Parathyroid adenoma (tissue), 2 donors: ENCODE measurements around the gene FBXW5.

Source experiments
- H2AFZ ChIP-seq: fragments of 300-600 bp; sonication (generic); one replicate; pipeline ENCODE4 v1.7.0; 2017; ENCODE audit warnings: antibody characterized with exemption, mild to moderate bottlenecking
- H3K27ac ChIP-seq: fragments of 300-600 bp; sonication (generic); one replicate; pipeline ENCODE4 v1.7.0; 2017
- H3K27me3 ChIP-seq: fragments of 300-600 bp; sonication (generic); one replicate; pipeline ENCODE4 v1.7.0; 2017; ENCODE audit warnings: low read length; ENCODE audit not compliant: control insufficient read depth, insufficient read depth
- H3K36me3 ChIP-seq: fragments of 300-600 bp; sonication (generic); one replicate; pipeline ENCODE4 v1.7.0; 2017; ENCODE audit warnings: low read length; ENCODE audit not compliant: control insufficient read depth, insufficient read depth
- H3K4me1 ChIP-seq: fragments of 300-600 bp; sonication (generic); one replicate; pipeline ENCODE4 v1.7.0; 2017; ENCODE audit warnings: control low read depth
- H3K4me2 ChIP-seq: fragments of 300-600 bp; sonication (generic); one replicate; pipeline ENCODE4 v1.7.0; 2017; ENCODE audit warnings: low read length
- H3K4me3 ChIP-seq: fragments of 300-600 bp; sonication (generic); one replicate; pipeline ENCODE4 v1.7.0; 2017; ENCODE audit warnings: low read depth, low read length
- H3K79me2 ChIP-seq: fragments of 300-600 bp; sonication (generic); one replicate; pipeline ENCODE4 v1.7.0; 2017; ENCODE audit warnings: control low read depth
- H3K9ac ChIP-seq: fragments of 300-600 bp; sonication (generic); one replicate; pipeline ENCODE4 v1.7.0; 2017; ENCODE audit warnings: mild to moderate bottlenecking
- H3K9me3 ChIP-seq: fragments of 300-600 bp; sonication (generic); one replicate; pipeline ENCODE4 v1.7.0; 2017; ENCODE audit warnings: low read length; ENCODE audit not compliant: control insufficient read depth
- TF ChIP-seq, protein P1 (sequence below): fragments of 300-600 bp; sonication (generic); IDR thresholded peaks from one replicate; pipeline ENCODE4 v1.7.0; 2017; ENCODE audit warnings: antibody characterized with exemption, mild to moderate bottlenecking
- donor health status: primary hyperparathyroidism.

Gene FBXW5

DNA sequence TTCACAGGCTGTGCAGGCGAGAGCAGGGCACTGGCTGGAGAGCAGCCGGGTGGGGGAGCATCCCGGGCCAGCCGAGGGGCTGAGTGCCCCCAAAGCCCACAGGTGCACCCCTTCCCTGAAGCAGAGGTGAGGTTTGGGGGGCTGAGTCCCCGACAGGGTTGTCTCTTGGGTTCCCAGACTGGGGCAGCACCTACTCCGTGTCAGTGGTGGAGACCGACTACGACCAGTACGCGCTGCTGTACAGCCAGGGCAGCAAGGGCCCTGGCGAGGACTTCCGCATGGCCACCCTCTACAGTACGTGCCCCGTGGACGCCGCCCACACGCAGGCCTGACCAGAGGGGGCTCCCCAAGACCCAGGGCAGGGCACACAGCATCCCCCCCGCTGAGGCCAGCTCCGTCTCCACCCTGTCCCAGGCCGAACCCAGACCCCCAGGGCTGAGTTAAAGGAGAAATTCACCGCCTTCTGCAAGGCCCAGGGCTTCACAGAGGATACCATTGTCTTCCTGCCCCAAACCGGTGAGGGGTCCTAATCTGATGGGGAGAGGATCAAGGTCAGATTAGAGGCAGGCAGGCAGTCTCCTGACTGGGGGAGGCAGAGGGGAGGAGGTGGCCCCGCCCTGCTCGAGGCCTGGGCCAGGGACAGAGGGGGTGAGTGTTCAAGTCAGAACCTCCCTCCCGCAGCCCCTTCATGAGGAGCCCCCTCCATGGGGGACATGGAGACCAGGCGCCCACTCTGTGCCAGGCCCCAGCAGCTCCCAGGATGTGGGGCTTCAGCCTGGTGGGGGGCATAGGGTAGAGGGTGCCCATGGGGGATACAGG is 35.4 kb upstream of the FBXW5 start:
- Histone ChIP-seq H3K9me3 (no peaks in the 10 kb centered on the region), H3K36me3 (no peaks in the 10 kb centered on the region), H3K27me3 (no peaks in the 10 kb centered on the region), H3K79me2 (no peaks in the 10 kb centered on the region), H2AFZ (no peak overlapping the region), H3K4me3 (no peak overlapping the region), H3K27ac (no peak overlapping the region), H3K4me1 (no peaks in the 10 kb centered on the region), H3K4me2 (no peak overlapping the region), H3K9ac (no peak overlapping the region)
- TF ChIP-seq, protein P1, sequence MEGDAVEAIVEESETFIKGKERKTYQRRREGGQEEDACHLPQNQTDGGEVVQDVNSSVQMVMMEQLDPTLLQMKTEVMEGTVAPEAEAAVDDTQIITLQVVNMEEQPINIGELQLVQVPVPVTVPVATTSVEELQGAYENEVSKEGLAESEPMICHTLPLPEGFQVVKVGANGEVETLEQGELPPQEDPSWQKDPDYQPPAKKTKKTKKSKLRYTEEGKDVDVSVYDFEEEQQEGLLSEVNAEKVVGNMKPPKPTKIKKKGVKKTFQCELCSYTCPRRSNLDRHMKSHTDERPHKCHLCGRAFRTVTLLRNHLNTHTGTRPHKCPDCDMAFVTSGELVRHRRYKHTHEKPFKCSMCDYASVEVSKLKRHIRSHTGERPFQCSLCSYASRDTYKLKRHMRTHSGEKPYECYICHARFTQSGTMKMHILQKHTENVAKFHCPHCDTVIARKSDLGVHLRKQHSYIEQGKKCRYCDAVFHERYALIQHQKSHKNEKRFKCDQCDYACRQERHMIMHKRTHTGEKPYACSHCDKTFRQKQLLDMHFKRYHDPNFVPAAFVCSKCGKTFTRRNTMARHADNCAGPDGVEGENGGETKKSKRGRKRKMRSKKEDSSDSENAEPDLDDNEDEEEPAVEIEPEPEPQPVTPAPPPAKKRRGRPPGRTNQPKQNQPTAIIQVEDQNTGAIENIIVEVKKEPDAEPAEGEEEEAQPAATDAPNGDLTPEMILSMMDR: no peak

DNA sequence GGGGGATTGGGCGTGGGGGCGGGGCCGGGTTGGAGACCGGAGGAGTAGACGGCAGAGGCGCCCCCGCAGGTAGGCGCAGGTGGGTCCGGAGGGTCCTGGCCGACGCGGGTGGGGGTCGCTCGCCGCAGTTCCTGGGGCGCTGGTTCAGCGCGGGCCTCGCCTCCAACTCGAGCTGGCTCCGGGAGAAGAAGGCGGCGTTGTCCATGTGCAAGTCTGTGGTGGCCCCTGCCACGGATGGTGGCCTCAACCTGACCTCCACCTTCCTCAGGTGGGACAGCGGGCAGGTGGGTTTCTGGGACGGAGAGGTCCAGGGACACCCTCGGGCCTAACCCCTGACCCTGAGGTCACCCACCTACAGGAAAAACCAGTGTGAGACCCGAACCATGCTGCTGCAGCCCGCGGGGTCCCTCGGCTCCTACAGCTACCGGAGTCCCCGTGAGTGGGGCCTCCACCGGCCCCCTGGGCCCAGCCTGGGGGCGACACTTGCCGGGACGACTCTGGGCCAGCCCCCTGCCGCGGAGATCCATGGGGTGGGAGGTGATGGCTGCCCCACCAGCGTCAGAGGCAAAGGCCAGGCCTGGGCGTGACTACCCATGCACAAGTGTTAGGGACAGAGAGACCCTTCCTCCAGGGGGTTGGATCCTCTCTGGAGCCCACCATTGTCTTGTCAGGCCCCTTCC is 34.5 kb upstream of the FBXW5 start:
- no peak overlapping the region for H3K4me3 ChIP-seq
- no peaks in the 10 kb centered on the region for H3K36me3 ChIP-seq
- no peak overlapping the region for H3K9ac ChIP-seq
- TF ChIP-seq, protein P1: no peak
- H3K27ac ChIP-seq: no peak overlapping the region
- no peak overlapping the region for H3K4me2 ChIP-seq
- H3K79me2 ChIP-seq: no peaks in the 10 kb centered on the region
- no peaks in the 10 kb centered on the region for H3K27me3 ChIP-seq
- H2AFZ ChIP-seq: no peak overlapping the region
- no peaks in the 10 kb centered on the region for H3K9me3 ChIP-seq
- no peaks in the 10 kb centered on the region for H3K4me1 ChIP-seq

DNA sequence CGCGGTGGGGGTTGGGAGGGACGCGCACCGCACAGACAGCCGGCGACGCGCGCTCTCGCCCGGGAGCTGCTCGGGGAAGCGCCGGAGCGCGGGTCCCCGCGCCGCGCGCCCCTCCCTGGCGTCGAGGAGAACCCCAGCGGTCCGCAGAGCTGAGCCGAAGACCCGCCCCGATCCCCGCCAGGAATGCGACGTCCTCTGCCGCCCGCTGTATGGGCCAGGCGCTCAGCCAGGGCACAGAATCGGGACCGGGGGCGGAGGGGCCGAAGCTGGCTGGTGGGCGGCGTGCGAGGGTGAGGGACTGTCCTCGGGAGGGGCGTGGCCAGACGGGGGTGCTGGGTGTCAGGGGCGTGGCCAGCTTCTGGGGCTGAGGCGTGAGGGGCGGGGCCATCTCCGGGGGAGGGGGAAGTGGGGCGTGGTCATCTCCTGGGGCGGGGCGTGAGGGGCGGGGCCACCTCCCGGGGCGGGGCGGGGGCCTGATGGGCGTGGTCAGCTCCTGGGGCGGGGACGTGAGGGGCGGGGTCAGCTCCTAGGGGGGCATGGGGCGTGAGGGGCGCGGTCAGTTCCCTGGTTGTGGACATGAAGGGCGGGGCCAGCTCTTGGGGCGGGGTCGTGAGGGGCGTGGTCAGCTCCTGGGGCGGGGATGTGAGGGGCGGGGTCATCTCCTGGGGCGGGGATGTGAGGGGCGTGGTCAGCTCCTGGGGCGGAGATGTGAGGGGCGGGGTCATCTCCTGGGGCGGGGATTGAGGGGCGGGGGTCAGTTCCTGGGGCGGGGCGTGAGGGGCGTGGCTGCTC is 33.7 kb upstream of the FBXW5 start:
- H3K9me3 ChIP-seq: no peaks in the 10 kb centered on the region
- H3K79me2 ChIP-seq: no peaks in the 10 kb centered on the region
- H2AFZ ChIP-seq: peak overlapping the region; percentile 56
- no peaks in the 10 kb centered on the region for H3K27me3 ChIP-seq
- no peak overlapping the region for H3K27ac ChIP-seq
- H3K4me3 ChIP-seq: no peak overlapping the region
- no peak overlapping the region for H3K9ac ChIP-seq
- peak overlapping the region; percentile 51 for H3K4me2 ChIP-seq
- no peaks in the 10 kb centered on the region for H3K36me3 ChIP-seq
- TF ChIP-seq, protein P1: no peak
- no peaks in the 10 kb centered on the region for H3K4me1 ChIP-seq

GRCh38 chr9:136977649-136978072 is 33.1 kb upstream of the FBXW5 start:
- H3K9me3 ChIP-seq: no peaks in the 10 kb centered on the region
- peak overlapping the region; percentile 56 for H2AFZ ChIP-seq
- no peak overlapping the region for H3K4me3 ChIP-seq
- H3K27me3 ChIP-seq: no peaks in the 10 kb centered on the region
- no peak overlapping the region for H3K27ac ChIP-seq
- H3K4me1 ChIP-seq: no peaks in the 10 kb centered on the region
- TF ChIP-seq, protein P1: no peak
- no peak overlapping the region for H3K9ac ChIP-seq
- H3K4me2 ChIP-seq: peak overlapping the region; percentile 51
- no peaks in the 10 kb centered on the region for H3K79me2 ChIP-seq
- no peaks in the 10 kb centered on the region for H3K36me3 ChIP-seq
